SK-N-SH (cell line): ENCODE data around the gene ZMYND19. TPM values are rescaled to one million over a fixed set of nuclear protein-coding genes. Genes with fewer than 3 reads are reported as not detected.

Source experiments
- CTCF ChIA-PET: fragments of 300-600, 350-600 bp; formaldehyde crosslinking; extraction: SDS; loops from one replicate; lab custom pipeline; 2021; lab: Yijun Ruan, JAX
- POLR2A ChIA-PET: fragments of 350-600 bp; sonication (Branson Sonifier 250); formaldehyde crosslinking; extraction: SDS; loops from one replicate; lab custom pipeline; 2020; ENCODE audit warnings: antibody characterized with exemption, inconsistent platforms; lab: Yijun Ruan, JAX
- DNase-seq: peaks from one replicate; pipeline ENCODE4 v3.0.0; 2012
- H2AFZ ChIP-seq: fragments of 200-600 bp; sonication (generic); 2 replicates; pipeline ENCODE4 v1.8.1; 2016; ENCODE audit warnings: antibody characterized with exemption, mild to moderate bottlenecking, low read depth
- H3F3A ChIP-seq: fragments of 200-600 bp; sonication (generic); replicated peaks from 2 replicates; pipeline ENCODE3; 2016; ENCODE audit warnings: antibody characterized with exemption, mild to moderate bottlenecking; ENCODE audit not compliant: insufficient read depth
- H3K27ac ChIP-seq, 2 experiments: fragments of 200-500 bp in 1 of 2; fragments of 200-600 bp in 1 of 2; sonication (Bioruptor generic) in 1 of 2; sonication (generic), shearing (Covaris generic) in 1 of 2; 2 replicates each; pipeline versions ENCODE4 v1.5.1 to v1.6.1; 2014 to 2016; ENCODE audit warnings: low read depth in 2 of 2, inconsistent platforms in 1 of 2, low read length in 1 of 2, mild to moderate bottlenecking in 1 of 2, mixed read lengths in 1 of 2
- H3K27me3 ChIP-seq: fragments of 200-600 bp; sonication (generic), shearing (Covaris generic); 2 replicates; pipeline ENCODE4 v1.6.1; 2016; ENCODE audit warnings: mixed run types; ENCODE audit not compliant: insufficient read depth
- H3K36me3 ChIP-seq, 2 experiments: fragments of 200-500 bp in 1 of 2; fragments of 200-600 bp in 1 of 2; sonication (Bioruptor generic) in 1 of 2; sonication (generic) in 1 of 2; replicated peaks in 1 of 2; 2 replicates each; pipeline versions ENCODE3 to v1.5.1; 2014 to 2016; ENCODE audit warnings: low read length in 1 of 2, mild to moderate bottlenecking in 1 of 2; ENCODE audit not compliant: insufficient read depth in 2 of 2, control insufficient read depth in 1 of 2
- H3K4me1 ChIP-seq, 2 experiments: fragments of 200-500 bp in 1 of 2; fragments of 200-600 bp in 1 of 2; sonication (Bioruptor generic) in 1 of 2; sonication (generic), shearing (Covaris generic) in 1 of 2; 2 replicates each; pipeline versions ENCODE4 v1.5.1 to v1.6.1; 2014 to 2016; ENCODE audit warnings: low read depth in 1 of 2, low read length in 1 of 2, mixed run types in 1 of 2; ENCODE audit not compliant: insufficient read depth in 2 of 2, control insufficient read depth in 1 of 2
- H3K4me2 ChIP-seq: fragments of 200-600 bp; sonication (generic), shearing (Covaris generic); 2 replicates; pipeline ENCODE4 v1.6.1; 2017; ENCODE audit warnings: mixed run types
- H3K4me3 ChIP-seq, 2 experiments: fragments of 200-500 bp in 1 of 2; fragments of 200-600 bp in 1 of 2; sonication (Bioruptor generic) in 1 of 2; sonication (generic), shearing (Covaris generic) in 1 of 2; 2 replicates each; pipeline versions ENCODE4 v1.5.1 to v1.8.1; 2014 to 2016; ENCODE audit warnings: low read depth in 2 of 2, inconsistent platforms in 1 of 2, low read length in 1 of 2, mild to moderate bottlenecking in 1 of 2, mixed read lengths in 1 of 2, moderate library complexity in 1 of 2
- H3K79me2 ChIP-seq: fragments of 200-600 bp; sonication (generic); 2 replicates; pipeline ENCODE4 v1.8.1; 2017; ENCODE audit warnings: mild to moderate bottlenecking; ENCODE audit not compliant: insufficient read depth
- H3K9ac ChIP-seq: fragments of 200-600 bp; sonication (generic); 2 replicates; pipeline ENCODE4 v1.6.1; 2017; ENCODE audit warnings: mixed run types
- H3K9me2 ChIP-seq: fragments of 200-600 bp; sonication (generic); 2 replicates; pipeline ENCODE4 v1.6.1; 2017; ENCODE audit warnings: mixed run types
- H3K9me3 ChIP-seq: fragments of 200-600 bp; sonication (generic); 2 replicates; pipeline ENCODE4 v1.6.1; 2017; ENCODE audit warnings: mixed run types, mild to moderate bottlenecking, moderate library complexity
- H4K20me1 ChIP-seq: fragments of 200-600 bp; sonication (generic); 2 replicates; pipeline ENCODE4 v1.6.1; 2017; ENCODE audit warnings: mild to moderate bottlenecking, mixed run types; ENCODE audit not compliant: insufficient read depth
- CTCF ChIP-seq: fragments of 200-600 bp; sonication (generic); IDR thresholded peaks from 2 replicates; pipeline ENCODE4 v1.6.1; 2017; ENCODE audit warnings: antibody characterized with exemption, mild to moderate bottlenecking, moderate library complexity
- EP300 ChIP-seq, 2 experiments: IDR thresholded peaks; 2 replicates each; pipeline versions ENCODE4 v1.4.0 to v1.6.1; 2012; ENCODE audit warnings: borderline replicate concordance in 1 of 2, low read depth in 1 of 2, low read length in 1 of 2
- EZH2phosphoT487 ChIP-seq: fragments of 200-600 bp; sonication (generic); IDR thresholded peaks from 2 replicates; pipeline ENCODE4 v1.6.1; 2017; ENCODE audit warnings: low read depth, mixed run types, mild to moderate bottlenecking, antibody characterized with exemption, moderate library complexity, borderline replicate concordance
- FOSL2 ChIP-seq: IDR thresholded peaks from 2 replicates; pipeline ENCODE4 v1.4.0; 2012; ENCODE audit warnings: low read depth, mild to moderate bottlenecking, moderate library complexity, borderline replicate concordance
- FOXJ3 ChIP-seq: sonication (generic); formaldehyde crosslinking; IDR thresholded peaks from 2 replicates; pipeline ENCODE4 v1.5.1; 2020; ENCODE audit warnings: mild to moderate bottlenecking, missing genetic modification reagents
- JUND ChIP-seq: IDR thresholded peaks from 2 replicates; pipeline ENCODE4 v1.4.0; 2012
- MAX ChIP-seq: IDR thresholded peaks from 2 replicates; pipeline ENCODE4 v1.4.0; 2012; ENCODE audit warnings: low read depth
- MEF2A ChIP-seq: IDR thresholded peaks from 2 replicates; pipeline ENCODE4 v1.4.0; 2012; ENCODE audit warnings: low read depth, borderline replicate concordance
- NFIC ChIP-seq: IDR thresholded peaks from 2 replicates; pipeline ENCODE4 v1.4.0; 2012; ENCODE audit warnings: borderline replicate concordance
- NRF1 ChIP-seq: IDR thresholded peaks from 2 replicates; pipeline ENCODE4 v1.6.1; 2012; ENCODE audit warnings: low read depth, mild to moderate bottlenecking, low read length
- PBX3 ChIP-seq: IDR thresholded peaks from 2 replicates; pipeline ENCODE4; 2012
- POLR2AphosphoS5 ChIP-seq: IDR thresholded peaks from 2 replicates; pipeline ENCODE4 v1.6.1; 2012; ENCODE audit warnings: low read depth, low read length
- RAD21 ChIP-seq: IDR thresholded peaks from 2 replicates; pipeline ENCODE4 v1.6.1; 2012; ENCODE audit warnings: mild to moderate bottlenecking, low read length
- RCOR1 ChIP-seq: fragments of 150-350 bp; IDR thresholded peaks from 2 replicates; pipeline ENCODE4 v1.6.1; 2017; ENCODE audit warnings: antibody characterized with exemption, low read length
- SIN3A ChIP-seq: IDR thresholded peaks from 2 replicates; pipeline ENCODE4 v1.6.1; 2012; ENCODE audit warnings: low read depth, mild to moderate bottlenecking, low read length, moderate library complexity, borderline replicate concordance
- TEAD4 ChIP-seq: IDR thresholded peaks from 2 replicates; pipeline ENCODE4 v1.4.0; 2012; ENCODE audit warnings: mild to moderate bottlenecking, borderline replicate concordance; ENCODE audit not compliant: insufficient read depth
- WGBS: methylation state at CpG from one replicate; pipeline ENCODE4 v1.1.6; 2017; ENCODE audit warnings: low lambda C conversion rate; 5-methylcytosine and 5-hydroxymethylcytosine counted together
- polyA plus RNA-seq, 3 experiments: library from polyadenylated mRNA; depleted of rRNA; stranded (reverse); fragments of >200 nt; gene quantifications; 2 replicates each; pipeline ENCODE4 v1.2.3, GENCODE V29; 2012

The ZMYND19 gene
- polyA plus RNA-seq, 1 of the 3 experiments (the other 2 are of a cell fraction): 43.1 TPM

GRCh38 chr9:137580954-137581322 is 9.4 kb downstream of the ZMYND19 start:
- CTCF ChIA-PET: interaction anchor here (1.1 to 4.0 kb wide), 2 partner anchors 11 to 22 kb away, joined by 3 to 27 read pairs; partner anchors contain the start of gene ZMYND19
- DNase-seq: no peak
- Histone ChIP-seq H3K4me3 (no peak overlapping the region), H3K4me2 (no peak overlapping the region), H3K4me1 (peaks cover 6 to 14% of the 10 kb centered on the region in 2 experiments; a peak in 3 of 4 replicates), H2AFZ (no peak overlapping the region), H3K9me2 (no peaks in the 10 kb centered on the region), H3K27me3 (no peaks in the 10 kb centered on the region), H3K27ac (no peak overlapping the region), H3K36me3 (peaks cover 9 to 50% of the 10 kb centered on the region in 2 experiments), H3K79me2 (peaks cover 27% of the 10 kb centered on the region), H3K9me3 (no peaks in the 10 kb centered on the region), H4K20me1 (0 out of 2 replicates have a peak, but pooled peaks cover 5% of the 10 kb centered on the region), H3K9ac (no peak overlapping the region), H3F3A (peaks cover 3% of the 10 kb centered on the region)
- POLR2A ChIA-PET: interaction anchor here (0.7 kb wide), 1 partner anchor 11 kb away, joined by 8 read pairs; no protein-coding TSS in a partner anchor
- WGBS: 100% methylated on average over 1 of the region's 4 CpGs
- no peak for TF ChIP-seq CTCF
- no peak for TF ChIP-seq RAD21
- TF ChIP-seq MAX: no peak
- no peak for TF ChIP-seq NFIC
- TF ChIP-seq FOXJ3: no peak
- no peak for TF ChIP-seq RCOR1
- no peak for TF ChIP-seq EP300 (IDR thresholded peaks at IDR 0.05; ENCODE audit: borderline replicate concordance in 1 of 2, low read depth in 1 of 2, low read length in 1 of 2)
- no peak for TF ChIP-seq SIN3A
- TF ChIP-seq JUND: no peak
- no peak for TF ChIP-seq NRF1
- no peak for TF ChIP-seq POLR2AphosphoS5
- TF ChIP-seq MEF2A: no peak
- TF ChIP-seq PBX3: no peak
- no peak for TF ChIP-seq EZH2phosphoT487
- TF ChIP-seq FOSL2: no peak
- no peak for TF ChIP-seq TEAD4
